GM12873 (cell line): ENCODE data around the gene SPATA3.

ENCODE experiments used
- CTCF ChIP-seq: IDR thresholded peaks from 2 replicates; pipeline ENCODE4 v1.5.1; 2012; ENCODE audit warnings: low read depth, mild to moderate bottlenecking, moderate library complexity, low read length, control low read depth; ENCODE audit not compliant: insufficient read depth; ENCODE audit errors: missing control alignments

The SPATA3 gene

GRCh38 chr2:231056453-231057416 is 60.8 kb downstream of the SPATA3 start, which contains the start of gene PSMD1:
PSMD1 (plus strand) TSS chr2:231056867; CDS start chr2:231057026, 159 bp downstream.
- peak; percentile 97 for TF ChIP-seq CTCF

GRCh38 chr2:231057590-231057989 is 61.7 kb downstream of the SPATA3 start:
- TF ChIP-seq CTCF, result no peak
